ENCODE data around the gene YWHAG.

The YWHAG gene

DNA sequence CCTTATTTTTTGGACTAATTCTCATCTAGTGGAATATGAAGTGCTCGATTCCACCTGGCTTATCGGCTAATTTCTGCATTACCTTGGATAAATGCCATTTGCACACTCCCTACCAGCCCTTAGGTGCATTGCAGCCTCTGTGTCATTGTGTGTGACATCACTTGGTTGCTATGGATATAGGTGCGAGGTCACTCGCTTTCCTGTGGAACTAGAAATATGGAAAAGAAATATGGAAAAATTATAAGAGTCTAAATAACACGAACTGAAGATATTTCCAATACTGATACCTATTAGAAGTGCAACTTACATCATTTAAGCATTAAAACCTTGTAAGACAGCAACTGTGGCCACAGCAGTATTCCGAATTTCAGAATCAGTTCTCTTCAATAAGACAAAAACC, 2.0 kb downstream of the YWHAG start (continued):
- TF ChIP-seq ZNF70 (CRISPR knock-in tag; IDR thresholded peaks at IDR 0.05) = no peak
- TF ChIP-seq GLIS3 (CRISPR knock-in tag; IDR thresholded peaks at IDR 0.05) = no peak
- no peak for TF ChIP-seq ZFP30 (CRISPR knock-in tag; IDR thresholded peaks at IDR 0.05)
- TF ChIP-seq OSR1 (CRISPR knock-in tag; IDR thresholded peaks at IDR 0.05) = no peak
- no peak for TF ChIP-seq ARNTL (CRISPR knock-in tag; IDR thresholded peaks at IDR 0.05; ENCODE audit: borderline replicate concordance, low read depth)
- TF ChIP-seq ESRRG (CRISPR knock-in tag; IDR thresholded peaks at IDR 0.05) = no peak
- no peak for TF ChIP-seq ZNF565 (CRISPR knock-in tag; conservative IDR thresholded peaks at IDR 0.05; ENCODE audit: low read depth)

GRCh38 chr7:76356115-76356514, 2.7 kb downstream of the YWHAG start:
- no peak for TF ChIP-seq ZNF70 (CRISPR knock-in tag; IDR thresholded peaks at IDR 0.05)
- no peak for TF ChIP-seq ZNF8 (CRISPR knock-in tag; IDR thresholded peaks at IDR 0.05)
- no peak for TF ChIP-seq TOX (CRISPR knock-in tag; IDR thresholded peaks at IDR 0.05; ENCODE audit: borderline replicate concordance)
- no peak for TF ChIP-seq POU6F1 (CRISPR knock-in tag; IDR thresholded peaks at IDR 0.05; ENCODE audit: borderline replicate concordance, low read depth)
- no peak for TF ChIP-seq RARB (CRISPR knock-in tag; IDR thresholded peaks at IDR 0.05)
- no peak for TF ChIP-seq TSHZ2 (CRISPR knock-in tag; IDR thresholded peaks at IDR 0.05)
- no peak for TF ChIP-seq CSRNP3 (CRISPR knock-in tag; IDR thresholded peaks at IDR 0.05)
- no peak for TF ChIP-seq ZFP3 (CRISPR knock-in tag; IDR thresholded peaks at IDR 0.05)
- no peak for TF ChIP-seq TCF4 (CRISPR knock-in tag; IDR thresholded peaks at IDR 0.05; ENCODE audit: borderline replicate concordance)
- no peak for TF ChIP-seq ZFP30 (CRISPR knock-in tag; IDR thresholded peaks at IDR 0.05)
- TF ChIP-seq ARNTL (CRISPR knock-in tag; IDR thresholded peaks at IDR 0.05; ENCODE audit: borderline replicate concordance, low read depth) = no peak
- TF ChIP-seq CSDC2 (CRISPR knock-in tag; IDR thresholded peaks at IDR 0.05) = no peak
- no peak for TF ChIP-seq ZC3H10 (CRISPR knock-in tag; IDR thresholded peaks at IDR 0.05)
- no peak for TF ChIP-seq ISL1 (CRISPR knock-in tag; IDR thresholded peaks at IDR 0.05)
- no peak for TF ChIP-seq GLIS3 (CRISPR knock-in tag; IDR thresholded peaks at IDR 0.05)
- no peak for TF ChIP-seq BACH2 (CRISPR knock-in tag; IDR thresholded peaks at IDR 0.05; ENCODE audit: borderline replicate concordance)
- ATAC-seq = no peak

- no peak for TF ChIP-seq BACH2 (CRISPR knock-in tag; IDR thresholded peaks at IDR 0.05; ENCODE audit: borderline replicate concordance)
- no peak for TF ChIP-seq ISL1 (CRISPR knock-in tag; IDR thresholded peaks at IDR 0.05)
- no peak for TF ChIP-seq ZNF70 (CRISPR knock-in tag; IDR thresholded peaks at IDR 0.05)
- no peak for TF ChIP-seq ZC3H10 (CRISPR knock-in tag; IDR thresholded peaks at IDR 0.05)
- no peak for TF ChIP-seq ZNF8 (CRISPR knock-in tag; IDR thresholded peaks at IDR 0.05)
- no peak for TF ChIP-seq GLIS3 (CRISPR knock-in tag; IDR thresholded peaks at IDR 0.05)
- TF ChIP-seq, protein P1, sequence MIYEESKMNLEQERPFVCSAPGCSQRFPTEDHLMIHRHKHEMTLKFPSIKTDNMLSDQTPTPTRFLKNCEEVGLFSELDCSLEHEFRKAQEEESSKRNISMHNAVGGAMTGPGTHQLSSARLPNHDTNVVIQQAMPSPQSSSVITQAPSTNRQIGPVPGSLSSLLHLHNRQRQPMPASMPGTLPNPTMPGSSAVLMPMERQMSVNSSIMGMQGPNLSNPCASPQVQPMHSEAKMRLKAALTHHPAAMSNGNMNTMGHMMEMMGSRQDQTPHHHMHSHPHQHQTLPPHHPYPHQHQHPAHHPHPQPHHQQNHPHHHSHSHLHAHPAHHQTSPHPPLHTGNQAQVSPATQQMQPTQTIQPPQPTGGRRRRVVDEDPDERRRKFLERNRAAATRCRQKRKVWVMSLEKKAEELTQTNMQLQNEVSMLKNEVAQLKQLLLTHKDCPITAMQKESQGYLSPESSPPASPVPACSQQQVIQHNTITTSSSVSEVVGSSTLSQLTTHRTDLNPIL (CRISPR knock-in tag; IDR thresholded peaks at IDR 0.05; ENCODE audit: low read depth) = no peak
- TF ChIP-seq TCF4 (CRISPR knock-in tag; IDR thresholded peaks at IDR 0.05; ENCODE audit: borderline replicate concordance) = no peak
- no peak for TF ChIP-seq ESRRG (CRISPR knock-in tag; IDR thresholded peaks at IDR 0.05)
- no peak for TF ChIP-seq CSRNP3 (CRISPR knock-in tag; IDR thresholded peaks at IDR 0.05)
- no peak for TF ChIP-seq ZNF565 (CRISPR knock-in tag; conservative IDR thresholded peaks at IDR 0.05; ENCODE audit: low read depth)
- TF ChIP-seq ZFP30 (CRISPR knock-in tag; IDR thresholded peaks at IDR 0.05) = no peak
- no peak for TF ChIP-seq RARB (CRISPR knock-in tag; IDR thresholded peaks at IDR 0.05)
- TF ChIP-seq CSDC2 (CRISPR knock-in tag; IDR thresholded peaks at IDR 0.05) = no peak
- no peak for TF ChIP-seq POU6F1 (CRISPR knock-in tag; IDR thresholded peaks at IDR 0.05; ENCODE audit: borderline replicate concordance, low read depth)
- TF ChIP-seq SNAI2 (CRISPR knock-in tag; IDR thresholded peaks at IDR 0.05) = no peak
- TF ChIP-seq PPARA (CRISPR knock-in tag; IDR thresholded peaks at IDR 0.05; ENCODE audit: borderline replicate concordance) = no peak
- no peak for ATAC-seq
These were observed 3.6 kb downstream of the YWHAG start for GRCh38 chr7:76354981-76355730.

Measured in SK-N-SH treated with all-trans-retinoic acid at 6 μM for 48 hours (cell line).